HEK293 (cell line): ENCODE results near the gene IL11.
A peak's percentile ranks its signal among the peaks of the same experiment; 100 is the strongest.

ENCODE experiments used
- ZNF23 ChIP-seq: fragments of 450-650 bp; formaldehyde crosslinking; IDR thresholded peaks from 2 replicates; pipeline ENCODE4 v1.5.1; 2016; ENCODE audit warnings: missing biosample characterization, missing genetic modification characterization, borderline replicate concordance
- ZNF335 ChIP-seq: fragments of 450-650 bp; formaldehyde crosslinking; conservative IDR thresholded peaks from 2 replicates; pipeline ENCODE4 v1.5.1; 2016; ENCODE audit warnings: missing biosample characterization, missing genetic modification characterization

GRCh38 chr19:55339105-55339888, 31.0 kb downstream of the IL11 start, which contains the start of gene KMT5C:
- TF ChIP-seq ZNF23 (tag by site-specific recombination) = no peak
- TF ChIP-seq ZNF335 = peak; percentile 45
